Measurements from ENCODE around the gene SNX24. TPM values are rescaled to one million over a fixed set of nuclear protein-coding genes. Genes with fewer than 3 reads are reported as not detected.

SNX24 gene
- total and polyA plus RNA-seq, 2 experiments from 2014 or later = 18.0 to 27.5 TPM

DNA sequence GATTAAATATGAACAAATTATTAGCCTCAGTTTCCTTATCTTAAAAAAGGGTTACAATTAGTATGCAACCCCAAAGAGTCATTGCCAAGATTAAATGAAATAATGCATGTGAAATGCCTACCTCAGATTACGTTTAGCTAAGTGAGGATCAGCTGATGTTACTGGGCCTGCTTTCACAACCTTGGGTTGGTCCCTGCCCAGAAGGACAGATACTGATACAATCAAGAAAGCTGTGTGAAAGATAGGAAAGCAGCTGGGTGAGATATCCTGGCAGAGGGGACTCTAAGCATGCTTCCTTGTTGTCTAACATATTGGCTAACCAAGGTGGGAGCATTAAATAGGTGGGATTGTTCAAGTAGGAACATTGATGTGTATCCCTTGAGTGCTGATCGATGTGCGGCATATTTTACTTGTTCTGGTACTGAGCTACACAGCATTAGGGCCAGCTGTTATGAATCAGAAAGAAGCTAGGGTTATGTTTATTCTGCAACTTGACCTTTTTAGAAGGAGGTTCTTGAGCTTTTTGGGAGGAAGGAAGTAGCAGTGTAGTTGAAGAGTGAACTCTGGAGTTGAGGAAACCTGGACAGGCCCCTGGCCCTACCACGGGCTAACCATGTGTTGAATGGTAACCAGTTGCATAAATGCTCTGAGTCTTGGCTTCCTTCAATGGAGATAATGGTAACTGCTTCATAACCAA, 28.9 kb downstream of the SNX24 start (continued):
- TF ChIP-seq ZNF331 (CRISPR knock-in tag; IDR thresholded peaks at IDR 0.05; ENCODE audit: low read depth) = no peak

DNA sequence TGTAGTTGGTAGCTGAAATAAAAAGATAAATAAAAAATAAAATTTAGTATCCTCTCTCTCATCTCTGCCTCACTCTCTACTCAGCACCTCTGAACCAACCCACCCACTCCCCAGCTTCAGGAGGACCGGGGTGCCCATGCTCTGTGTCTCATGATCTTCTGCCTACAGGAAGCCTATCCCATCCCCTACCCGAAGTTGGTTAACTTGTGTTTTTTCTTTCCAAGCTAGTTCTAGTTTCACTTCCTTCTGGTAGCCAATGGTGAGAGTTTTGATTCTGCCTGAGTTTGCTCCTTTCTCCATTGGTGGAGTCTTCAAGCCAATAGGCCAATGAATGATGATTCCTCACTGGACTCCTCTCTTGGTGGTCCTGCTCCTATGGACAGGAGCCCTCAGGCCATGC, 32.1 kb downstream of the SNX24 start:
- H3K27ac Mint-ChIP-seq = no peak overlapping the region
- DNase-seq (ENCODE audit: low spot score) (no peak), ATAC-seq (no peak)
- H3K9me3 Mint-ChIP-seq = no peaks in the 10 kb centered on the region
- Histone ChIP-seq H3K4me2 (no peak overlapping the region), H3K4me1 (ENCODE audit: insufficient read depth) (peaks cover 5% of the 10 kb centered on the region; the same call in 1 of the 2 replicates), H4K20me1 (replicated peaks; ENCODE audit: insufficient read depth) (no peaks in the 10 kb centered on the region; the same call in 1 of the 2 replicates), H3K9me2 (ENCODE audit: insufficient read depth) (peaks cover 6% of the 10 kb centered on the region; the same call in 1 of the 2 replicates), H3K4me3 (no peak overlapping the region), H3K36me3 (ENCODE audit: insufficient read depth) (no peaks in the 10 kb centered on the region), H3K27me3 (ENCODE audit: insufficient read depth) (no peaks in the 10 kb centered on the region), H3K27ac (ENCODE audit: low read depth) (no peak overlapping the region), H3F3A (replicated peaks; ENCODE audit: low read depth) (no peaks in the 10 kb centered on the region), H2AFZ (no peak overlapping the region), H3K79me2 (replicated peaks; ENCODE audit: insufficient read depth) (no peaks in the 10 kb centered on the region; the same call in none of the 2 replicates)
- peaks cover 2% of the 10 kb centered on the region for H3K27me3 Mint-ChIP-seq (ENCODE audit: insufficient read depth, low read depth, poor library complexity)
- H3K4me1 Mint-ChIP-seq = peaks cover 5% of the 10 kb centered on the region; the same call in 1 of the 3 replicates
- no peaks in the 10 kb centered on the region for H3K36me3 Mint-ChIP-seq (ENCODE audit: low read depth)
- H3K4me3 Mint-ChIP-seq = no peak overlapping the region
- TF ChIP-seq, protein P1, sequence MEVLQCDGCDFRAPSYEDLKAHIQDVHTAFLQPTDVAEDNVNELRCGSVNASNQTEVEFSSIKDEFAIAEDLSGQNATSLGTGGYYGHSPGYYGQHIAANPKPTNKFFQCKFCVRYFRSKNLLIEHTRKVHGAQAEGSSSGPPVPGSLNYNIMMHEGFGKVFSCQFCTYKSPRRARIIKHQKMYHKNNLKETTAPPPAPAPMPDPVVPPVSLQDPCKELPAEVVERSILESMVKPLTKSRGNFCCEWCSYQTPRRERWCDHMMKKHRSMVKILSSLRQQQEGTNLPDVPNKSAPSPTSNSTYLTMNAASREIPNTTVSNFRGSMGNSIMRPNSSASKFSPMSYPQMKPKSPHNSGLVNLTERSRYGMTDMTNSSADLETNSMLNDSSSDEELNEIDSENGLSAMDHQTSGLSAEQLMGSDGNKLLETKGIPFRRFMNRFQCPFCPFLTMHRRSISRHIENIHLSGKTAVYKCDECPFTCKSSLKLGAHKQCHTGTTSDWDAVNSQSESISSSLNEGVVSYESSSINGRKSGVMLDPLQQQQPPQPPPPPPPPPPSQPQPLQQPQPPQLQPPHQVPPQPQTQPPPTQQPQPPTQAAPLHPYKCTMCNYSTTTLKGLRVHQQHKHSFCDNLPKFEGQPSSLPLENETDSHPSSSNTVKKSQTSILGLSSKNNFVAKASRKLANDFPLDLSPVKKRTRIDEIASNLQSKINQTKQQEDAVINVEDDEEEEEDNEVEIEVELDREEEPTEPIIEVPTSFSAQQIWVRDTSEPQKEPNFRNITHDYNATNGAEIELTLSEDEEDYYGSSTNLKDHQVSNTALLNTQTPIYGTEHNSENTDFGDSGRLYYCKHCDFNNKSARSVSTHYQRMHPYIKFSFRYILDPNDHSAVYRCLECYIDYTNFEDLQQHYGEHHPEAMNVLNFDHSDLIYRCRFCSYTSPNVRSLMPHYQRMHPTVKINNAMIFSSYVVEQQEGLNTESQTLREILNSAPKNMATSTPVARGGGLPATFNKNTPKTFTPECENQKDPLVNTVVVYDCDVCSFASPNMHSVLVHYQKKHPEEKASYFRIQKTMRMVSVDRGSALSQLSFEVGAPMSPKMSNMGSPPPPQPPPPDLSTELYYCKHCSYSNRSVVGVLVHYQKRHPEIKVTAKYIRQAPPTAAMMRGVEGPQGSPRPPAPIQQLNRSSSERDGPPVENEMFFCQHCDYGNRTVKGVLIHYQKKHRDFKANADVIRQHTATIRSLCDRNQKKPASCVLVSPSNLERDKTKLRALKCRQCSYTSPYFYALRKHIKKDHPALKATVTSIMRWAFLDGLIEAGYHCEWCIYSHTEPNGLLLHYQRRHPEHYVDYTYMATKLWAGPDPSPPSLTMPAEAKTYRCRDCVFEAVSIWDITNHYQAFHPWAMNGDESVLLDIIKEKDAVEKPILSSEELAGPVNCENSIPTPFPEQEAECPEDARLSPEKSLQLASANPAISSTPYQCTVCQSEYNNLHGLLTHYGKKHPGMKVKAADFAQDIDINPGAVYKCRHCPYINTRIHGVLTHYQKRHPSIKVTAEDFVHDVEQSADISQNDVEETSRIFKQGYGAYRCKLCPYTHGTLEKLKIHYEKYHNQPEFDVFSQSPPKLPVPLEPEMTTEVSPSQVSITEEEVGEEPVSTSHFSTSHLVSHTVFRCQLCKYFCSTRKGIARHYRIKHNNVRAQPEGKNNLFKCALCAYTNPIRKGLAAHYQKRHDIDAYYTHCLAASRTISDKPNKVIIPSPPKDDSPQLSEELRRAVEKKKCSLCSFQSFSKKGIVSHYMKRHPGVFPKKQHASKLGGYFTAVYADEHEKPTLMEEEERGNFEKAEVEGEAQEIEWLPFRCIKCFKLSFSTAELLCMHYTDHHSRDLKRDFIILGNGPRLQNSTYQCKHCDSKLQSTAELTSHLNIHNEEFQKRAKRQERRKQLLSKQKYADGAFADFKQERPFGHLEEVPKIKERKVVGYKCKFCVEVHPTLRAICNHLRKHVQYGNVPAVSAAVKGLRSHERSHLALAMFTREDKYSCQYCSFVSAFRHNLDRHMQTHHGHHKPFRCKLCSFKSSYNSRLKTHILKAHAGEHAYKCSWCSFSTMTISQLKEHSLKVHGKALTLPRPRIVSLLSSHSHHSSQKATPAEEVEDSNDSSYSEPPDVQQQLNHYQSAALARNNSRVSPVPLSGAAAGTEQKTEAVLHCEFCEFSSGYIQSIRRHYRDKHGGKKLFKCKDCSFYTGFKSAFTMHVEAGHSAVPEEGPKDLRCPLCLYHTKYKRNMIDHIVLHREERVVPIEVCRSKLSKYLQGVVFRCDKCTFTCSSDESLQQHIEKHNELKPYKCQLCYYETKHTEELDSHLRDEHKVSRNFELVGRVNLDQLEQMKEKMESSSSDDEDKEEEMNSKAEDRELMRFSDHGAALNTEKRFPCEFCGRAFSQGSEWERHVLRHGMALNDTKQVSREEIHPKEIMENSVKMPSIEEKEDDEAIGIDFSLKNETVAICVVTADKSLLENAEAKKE (CRISPR knock-in tag; IDR thresholded peaks at IDR 0.05) = no peak
- TF ChIP-seq, protein P2, sequence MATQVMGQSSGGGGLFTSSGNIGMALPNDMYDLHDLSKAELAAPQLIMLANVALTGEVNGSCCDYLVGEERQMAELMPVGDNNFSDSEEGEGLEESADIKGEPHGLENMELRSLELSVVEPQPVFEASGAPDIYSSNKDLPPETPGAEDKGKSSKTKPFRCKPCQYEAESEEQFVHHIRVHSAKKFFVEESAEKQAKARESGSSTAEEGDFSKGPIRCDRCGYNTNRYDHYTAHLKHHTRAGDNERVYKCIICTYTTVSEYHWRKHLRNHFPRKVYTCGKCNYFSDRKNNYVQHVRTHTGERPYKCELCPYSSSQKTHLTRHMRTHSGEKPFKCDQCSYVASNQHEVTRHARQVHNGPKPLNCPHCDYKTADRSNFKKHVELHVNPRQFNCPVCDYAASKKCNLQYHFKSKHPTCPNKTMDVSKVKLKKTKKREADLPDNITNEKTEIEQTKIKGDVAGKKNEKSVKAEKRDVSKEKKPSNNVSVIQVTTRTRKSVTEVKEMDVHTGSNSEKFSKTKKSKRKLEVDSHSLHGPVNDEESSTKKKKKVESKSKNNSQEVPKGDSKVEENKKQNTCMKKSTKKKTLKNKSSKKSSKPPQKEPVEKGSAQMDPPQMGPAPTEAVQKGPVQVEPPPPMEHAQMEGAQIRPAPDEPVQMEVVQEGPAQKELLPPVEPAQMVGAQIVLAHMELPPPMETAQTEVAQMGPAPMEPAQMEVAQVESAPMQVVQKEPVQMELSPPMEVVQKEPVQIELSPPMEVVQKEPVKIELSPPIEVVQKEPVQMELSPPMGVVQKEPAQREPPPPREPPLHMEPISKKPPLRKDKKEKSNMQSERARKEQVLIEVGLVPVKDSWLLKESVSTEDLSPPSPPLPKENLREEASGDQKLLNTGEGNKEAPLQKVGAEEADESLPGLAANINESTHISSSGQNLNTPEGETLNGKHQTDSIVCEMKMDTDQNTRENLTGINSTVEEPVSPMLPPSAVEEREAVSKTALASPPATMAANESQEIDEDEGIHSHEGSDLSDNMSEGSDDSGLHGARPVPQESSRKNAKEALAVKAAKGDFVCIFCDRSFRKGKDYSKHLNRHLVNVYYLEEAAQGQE (IDR thresholded peaks at IDR 0.05; ENCODE audit: unreplicated experiment) = no peak
- TF ChIP-seq NANOG (IDR thresholded peaks at IDR 0.05; ENCODE audit: borderline replicate concordance) = no peak
- TF ChIP-seq EZH2phosphoT487 (IDR thresholded peaks at IDR 0.05; ENCODE audit: unreplicated experiment) = no peak
- no peak for TF ChIP-seq ZNF114 (CRISPR knock-in tag; IDR thresholded peaks at IDR 0.05)
- no peak for TF ChIP-seq POLR2AphosphoS5 (IDR thresholded peaks at IDR 0.05; ENCODE audit: low read depth)
- TF ChIP-seq JUNB (IDR thresholded peaks at IDR 0.05; ENCODE audit: unreplicated experiment) = no peak
- TF ChIP-seq STAT1 (IDR thresholded peaks at IDR 0.05; ENCODE audit: unreplicated experiment) = no peak
- no peak for TF ChIP-seq EZH2 (IDR thresholded peaks at IDR 0.05; ENCODE audit: low read depth, unreplicated experiment)
- TF ChIP-seq, protein P3, sequence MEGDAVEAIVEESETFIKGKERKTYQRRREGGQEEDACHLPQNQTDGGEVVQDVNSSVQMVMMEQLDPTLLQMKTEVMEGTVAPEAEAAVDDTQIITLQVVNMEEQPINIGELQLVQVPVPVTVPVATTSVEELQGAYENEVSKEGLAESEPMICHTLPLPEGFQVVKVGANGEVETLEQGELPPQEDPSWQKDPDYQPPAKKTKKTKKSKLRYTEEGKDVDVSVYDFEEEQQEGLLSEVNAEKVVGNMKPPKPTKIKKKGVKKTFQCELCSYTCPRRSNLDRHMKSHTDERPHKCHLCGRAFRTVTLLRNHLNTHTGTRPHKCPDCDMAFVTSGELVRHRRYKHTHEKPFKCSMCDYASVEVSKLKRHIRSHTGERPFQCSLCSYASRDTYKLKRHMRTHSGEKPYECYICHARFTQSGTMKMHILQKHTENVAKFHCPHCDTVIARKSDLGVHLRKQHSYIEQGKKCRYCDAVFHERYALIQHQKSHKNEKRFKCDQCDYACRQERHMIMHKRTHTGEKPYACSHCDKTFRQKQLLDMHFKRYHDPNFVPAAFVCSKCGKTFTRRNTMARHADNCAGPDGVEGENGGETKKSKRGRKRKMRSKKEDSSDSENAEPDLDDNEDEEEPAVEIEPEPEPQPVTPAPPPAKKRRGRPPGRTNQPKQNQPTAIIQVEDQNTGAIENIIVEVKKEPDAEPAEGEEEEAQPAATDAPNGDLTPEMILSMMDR (conservative IDR thresholded peaks at IDR 0.05; ENCODE audit: low read depth in 2 of 2) = no peak
- TF ChIP-seq ZNF331 (CRISPR knock-in tag; IDR thresholded peaks at IDR 0.05; ENCODE audit: low read depth) = no peak
- TF ChIP-seq, protein P4, sequence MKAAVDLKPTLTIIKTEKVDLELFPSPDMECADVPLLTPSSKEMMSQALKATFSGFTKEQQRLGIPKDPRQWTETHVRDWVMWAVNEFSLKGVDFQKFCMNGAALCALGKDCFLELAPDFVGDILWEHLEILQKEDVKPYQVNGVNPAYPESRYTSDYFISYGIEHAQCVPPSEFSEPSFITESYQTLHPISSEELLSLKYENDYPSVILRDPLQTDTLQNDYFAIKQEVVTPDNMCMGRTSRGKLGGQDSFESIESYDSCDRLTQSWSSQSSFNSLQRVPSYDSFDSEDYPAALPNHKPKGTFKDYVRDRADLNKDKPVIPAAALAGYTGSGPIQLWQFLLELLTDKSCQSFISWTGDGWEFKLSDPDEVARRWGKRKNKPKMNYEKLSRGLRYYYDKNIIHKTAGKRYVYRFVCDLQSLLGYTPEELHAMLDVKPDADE (IDR thresholded peaks at IDR 0.05) = no peak

All from GM23338 (cell line).